Endothelial cell (in vitro differentiated cells): Measurements from ENCODE around the gene PTS. TPM values are rescaled to one million over a fixed set of nuclear protein-coding genes. Genes with fewer than 3 reads are reported as not detected.

Experiments
- DNase-seq: peaks from one replicate; pipeline ENCODE4 v3.0.0; 2021; ENCODE audit warnings: low spot score
- H3K27ac Mint-ChIP-seq: one replicate; pipeline ENCODE4 v1.8.0; 2021; ENCODE audit warnings: mixed read lengths, inconsistent platforms; ENCODE audit not compliant: unreplicated experiment
- H3K27me3 Mint-ChIP-seq: one replicate; pipeline ENCODE4 v1.8.0; 2021; ENCODE audit warnings: mild to moderate bottlenecking, moderate library complexity, mixed read lengths, inconsistent platforms; ENCODE audit not compliant: unreplicated experiment
- H3K36me3 Mint-ChIP-seq: one replicate; pipeline ENCODE4 v1.8.0; 2021; ENCODE audit warnings: mild to moderate bottlenecking, low read depth, mixed read lengths, inconsistent platforms; ENCODE audit not compliant: unreplicated experiment
- H3K4me1 Mint-ChIP-seq: one replicate; pipeline ENCODE4 v1.8.0; 2021; ENCODE audit warnings: mild to moderate bottlenecking, mixed read lengths, inconsistent platforms; ENCODE audit not compliant: unreplicated experiment
- H3K4me3 Mint-ChIP-seq: one replicate; pipeline ENCODE4 v1.8.0; 2021; ENCODE audit warnings: mild to moderate bottlenecking, mixed read lengths, inconsistent platforms; ENCODE audit not compliant: unreplicated experiment
- H3K9me3 Mint-ChIP-seq: one replicate; pipeline ENCODE4 v1.8.0; 2021; ENCODE audit warnings: mixed read lengths, inconsistent platforms; ENCODE audit not compliant: unreplicated experiment
- total RNA-seq: library from RNA; stranded (reverse); fragmentation: NEBNext Ultra II Directional; extraction: Animal tissue kit (Norgen Biotek cat#: 25700); gene quantifications from one replicate; pipeline ENCODE4 v1.2.1, GENCODE V29; 2021; ENCODE audit not compliant: unreplicated experiment
- TF ChIP-seq, protein P1 (sequence below): fragments of 200-600 bp; sonication (generic); IDR thresholded peaks from one replicate; pipeline ENCODE4 v1.5.0; 2021; ENCODE audit warnings: antibody characterized with exemption; ENCODE audit not compliant: unreplicated experiment

The PTS gene
- total RNA-seq, 1 donor from 2014 or later = 40.1 TPM

DNA sequence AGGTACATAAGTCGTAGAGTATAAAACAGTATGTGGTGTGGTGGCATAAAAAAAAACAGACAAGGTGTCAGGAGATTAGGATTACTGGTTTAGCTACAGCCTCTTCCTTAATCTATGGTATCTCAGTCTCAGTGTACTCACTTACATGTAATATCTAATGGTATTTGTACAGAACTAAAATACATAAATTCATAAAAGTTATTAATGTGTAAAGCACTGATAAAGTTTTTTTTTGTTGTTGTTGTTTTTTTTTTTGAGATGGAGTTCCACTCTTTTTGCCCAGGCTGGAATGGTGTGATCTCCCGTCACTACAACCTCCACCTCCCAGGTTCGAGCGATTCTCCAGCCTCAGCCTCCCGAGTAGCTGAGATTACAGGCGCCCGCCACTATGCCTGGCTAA is 2.9 kb downstream of the PTS start:
- H3K27ac Mint-ChIP-seq = no peak overlapping the region
- peaks cover 3% of the 10 kb centered on the region for H3K27me3 Mint-ChIP-seq

DNA sequence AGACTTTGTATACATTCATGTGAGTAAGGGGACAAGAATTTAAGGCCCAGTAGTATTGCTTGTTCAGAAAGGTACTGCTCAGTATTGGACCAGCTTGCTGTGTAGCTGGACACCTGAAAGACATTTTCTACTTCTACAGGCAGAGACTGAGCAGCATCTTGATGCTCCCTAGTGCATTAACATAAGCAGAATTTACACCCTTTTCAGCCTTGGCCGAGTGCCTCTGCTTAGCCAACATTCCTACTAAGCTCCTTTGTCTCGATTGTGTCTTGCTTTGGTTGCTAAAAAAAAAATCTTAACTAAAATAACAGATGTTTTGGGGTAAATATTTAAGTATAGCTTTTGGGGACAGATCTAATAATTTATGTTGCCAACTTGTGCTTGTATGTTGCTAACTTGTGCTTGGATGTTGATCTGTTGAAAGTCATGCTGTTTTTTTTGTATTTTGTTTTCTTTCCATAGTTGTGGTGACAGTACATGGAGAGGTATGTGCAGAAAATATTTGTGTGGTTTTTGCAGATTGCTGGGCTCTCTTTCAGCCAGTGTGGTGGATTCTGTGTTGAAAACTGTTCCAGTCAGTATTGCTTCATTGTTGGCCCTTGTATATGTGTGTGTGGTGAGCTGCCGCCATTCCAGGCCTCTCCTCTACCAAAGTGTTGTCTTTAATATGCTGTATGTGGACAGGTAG is 3.7 kb downstream of the PTS start:
- DNase-seq = no peak
- Mint-ChIP-seq H3K9me3 (no peaks in the 10 kb centered on the region), H3K4me1 (peaks cover 13% of the 10 kb centered on the region), H3K36me3 (peaks cover 17% of the 10 kb centered on the region), H3K4me3 (no peak overlapping the region), H3K27ac (no peak overlapping the region), H3K27me3 (peaks cover 3% of the 10 kb centered on the region)
- TF ChIP-seq, protein P1, sequence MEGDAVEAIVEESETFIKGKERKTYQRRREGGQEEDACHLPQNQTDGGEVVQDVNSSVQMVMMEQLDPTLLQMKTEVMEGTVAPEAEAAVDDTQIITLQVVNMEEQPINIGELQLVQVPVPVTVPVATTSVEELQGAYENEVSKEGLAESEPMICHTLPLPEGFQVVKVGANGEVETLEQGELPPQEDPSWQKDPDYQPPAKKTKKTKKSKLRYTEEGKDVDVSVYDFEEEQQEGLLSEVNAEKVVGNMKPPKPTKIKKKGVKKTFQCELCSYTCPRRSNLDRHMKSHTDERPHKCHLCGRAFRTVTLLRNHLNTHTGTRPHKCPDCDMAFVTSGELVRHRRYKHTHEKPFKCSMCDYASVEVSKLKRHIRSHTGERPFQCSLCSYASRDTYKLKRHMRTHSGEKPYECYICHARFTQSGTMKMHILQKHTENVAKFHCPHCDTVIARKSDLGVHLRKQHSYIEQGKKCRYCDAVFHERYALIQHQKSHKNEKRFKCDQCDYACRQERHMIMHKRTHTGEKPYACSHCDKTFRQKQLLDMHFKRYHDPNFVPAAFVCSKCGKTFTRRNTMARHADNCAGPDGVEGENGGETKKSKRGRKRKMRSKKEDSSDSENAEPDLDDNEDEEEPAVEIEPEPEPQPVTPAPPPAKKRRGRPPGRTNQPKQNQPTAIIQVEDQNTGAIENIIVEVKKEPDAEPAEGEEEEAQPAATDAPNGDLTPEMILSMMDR = no peak

More for the DNA sequence above, 2.9 kb downstream of the PTS start:
- Mint-ChIP-seq H3K9me3 (no peaks in the 10 kb centered on the region), H3K4me3 (no peak overlapping the region), H3K4me1 (peaks cover 13% of the 10 kb centered on the region), H3K36me3 (peaks cover 17% of the 10 kb centered on the region)
- TF ChIP-seq, protein P1 = no peak
- DNase-seq = no peak

DNA sequence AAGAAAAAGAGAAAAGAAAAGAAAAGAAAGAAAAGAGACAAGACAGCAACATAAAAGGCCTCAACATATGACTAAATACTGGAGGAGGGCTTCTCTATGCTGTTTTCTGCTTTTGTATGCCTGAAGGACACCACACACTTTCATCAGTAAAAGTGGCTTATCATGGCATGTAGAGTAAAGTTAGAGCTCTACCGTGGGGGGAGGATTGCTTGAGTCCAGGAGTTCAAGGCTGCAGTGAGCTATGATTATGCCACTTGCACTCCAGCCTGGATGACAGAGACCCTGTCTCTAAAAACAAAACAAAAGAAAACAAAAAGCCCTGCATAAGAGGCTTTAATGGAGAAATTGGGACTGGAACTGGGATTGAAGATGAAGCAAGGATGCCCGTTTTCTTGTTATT is 5.7 kb downstream of the PTS start:
- Mint-ChIP-seq H3K27ac (no peak overlapping the region), H3K36me3 (peaks cover 29% of the 10 kb centered on the region), H3K9me3 (no peaks in the 10 kb centered on the region), H3K27me3 (peaks cover 3% of the 10 kb centered on the region), H3K4me1 (peaks cover 10% of the 10 kb centered on the region), H3K4me3 (no peak overlapping the region)
- TF ChIP-seq, protein P1 = no peak
- DNase-seq = no peak

DNA sequence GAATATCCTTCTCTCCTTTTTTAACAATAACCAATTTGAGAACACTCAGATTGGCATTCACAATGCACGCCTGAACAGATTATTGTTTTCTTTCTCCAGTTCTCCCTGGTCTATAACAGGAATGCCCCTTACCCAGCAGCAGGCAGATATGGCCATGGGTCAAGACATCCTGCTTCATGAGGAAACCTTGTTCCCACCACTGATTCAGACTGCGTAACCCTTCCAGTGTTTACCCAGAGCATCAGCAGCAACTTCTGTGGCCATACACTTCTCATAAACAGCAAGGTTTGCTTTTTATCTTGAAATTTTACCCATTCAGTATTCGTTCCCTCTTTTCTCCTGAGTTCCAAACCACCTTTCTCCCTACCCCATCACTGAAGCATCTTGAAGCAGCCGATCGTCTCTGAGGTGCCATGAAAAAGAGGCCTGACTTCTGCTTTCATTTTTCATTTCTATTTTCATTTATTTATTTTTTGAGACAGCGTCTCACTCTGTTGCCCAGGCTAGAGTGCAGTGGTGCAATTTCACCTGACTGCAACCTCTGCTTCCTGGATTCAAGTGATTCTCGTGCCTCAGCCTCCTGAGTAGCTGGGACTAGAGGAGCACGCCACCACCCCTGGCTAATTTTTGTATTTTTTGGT is 9.6 kb downstream of the PTS start:
- TF ChIP-seq, protein P1 = no peak
- H3K27ac Mint-ChIP-seq = no peak overlapping the region
- no peak overlapping the region for H3K4me3 Mint-ChIP-seq
- peaks cover 19% of the 10 kb centered on the region for H3K36me3 Mint-ChIP-seq
- H3K9me3 Mint-ChIP-seq = no peaks in the 10 kb centered on the region
- H3K4me1 Mint-ChIP-seq = no peaks in the 10 kb centered on the region
- DNase-seq = no peak
- no peaks in the 10 kb centered on the region for H3K27me3 Mint-ChIP-seq

DNA sequence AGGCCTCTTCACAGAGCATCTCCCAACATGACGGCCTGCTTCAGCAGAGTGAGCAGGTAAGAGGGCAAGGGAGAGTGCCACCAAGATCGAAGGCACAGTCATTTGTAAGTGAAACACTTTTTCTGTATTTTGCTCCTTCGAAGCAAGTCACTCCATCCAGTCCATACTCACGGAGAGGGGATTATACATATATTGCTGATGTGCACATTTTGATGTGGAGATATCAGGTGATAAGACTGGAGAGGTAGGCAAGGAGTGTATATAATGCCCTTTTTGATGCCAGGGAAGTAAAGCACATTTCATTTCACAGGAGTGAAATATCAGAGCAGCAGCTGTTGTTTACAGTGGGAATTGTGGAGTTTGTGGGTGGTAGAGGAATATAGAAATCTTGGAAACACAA is 11.2 kb downstream of the PTS start:
- Mint-ChIP-seq H3K27me3 (no peaks in the 10 kb centered on the region), H3K4me3 (no peak overlapping the region), H3K36me3 (peaks cover 18% of the 10 kb centered on the region), H3K27ac (no peak overlapping the region), H3K4me1 (no peaks in the 10 kb centered on the region), H3K9me3 (no peaks in the 10 kb centered on the region)
- TF ChIP-seq, protein P1 = no peak
- no peak for DNase-seq
